K562 (cell line): Measurements from ENCODE around the gene CBX4. TPM values are rescaled to one million over a fixed set of nuclear protein-coding genes. Genes with fewer than 3 reads are reported as not detected.

Experiments
- E2F6 ChIP-seq, 2 experiments: IDR thresholded peaks; 2 replicates each; pipeline ENCODE4 v1.6.1; 2011; ENCODE audit warnings: borderline replicate concordance in 1 of 2, control low read depth in 1 of 2, low read depth in 1 of 2, low read length in 1 of 2, mild to moderate bottlenecking in 1 of 2, mixed read lengths in 1 of 2, moderate library complexity in 1 of 2; ENCODE audit not compliant: insufficient read depth in 1 of 2, insufficient read length in 1 of 2, poor library complexity in 1 of 2, severe bottlenecking in 1 of 2; ENCODE audit errors: extremely low read depth in 1 of 2
- ELF2 ChIP-seq: fragments of 250-450 bp; sonication (Bioruptor Pico); IDR thresholded peaks from 2 replicates; pipeline ENCODE4 v1.5.0; 2021; ENCODE audit warnings: mild to moderate bottlenecking
- FIP1L1 ChIP-seq: fragments of 200-400 bp; formaldehyde crosslinking; IDR thresholded peaks from 2 replicates; pipeline ENCODE4 v1.6.1; 2018; ENCODE audit warnings: mild to moderate bottlenecking, low read depth, low read length; ENCODE audit not compliant: poor library complexity, severe bottlenecking
- FOXA1 ChIP-seq: fragments of 450-650 bp; IDR thresholded peaks from 2 replicates; pipeline ENCODE4 v1.6.1; 2016; ENCODE audit warnings: mild to moderate bottlenecking, borderline replicate concordance
- ID3 ChIP-seq, 2 experiments: fragments of 250-450 bp in 1 of 2; fragments of 450-650 bp in 1 of 2; sonication (Bioruptor Pico) in 1 of 2; IDR thresholded peaks; 2 replicates each; pipeline versions ENCODE4 v1.6.1 to v1.8.0; 2016 to 2021; ENCODE audit warnings: mild to moderate bottlenecking in 2 of 2, moderate library complexity in 2 of 2, missing compliant biosample characterization in 1 of 2, missing genetic modification characterization in 1 of 2
- IFI16 ChIP-seq: fragments of 250-450 bp; sonication (Bioruptor Pico); IDR thresholded peaks from 2 replicates; pipeline ENCODE4 v2.1.2; 2022; ENCODE audit warnings: mild to moderate bottlenecking, inconsistent platforms
- IRF9 ChIP-seq: fragments of 450-650 bp; IDR thresholded peaks from 2 replicates; pipeline ENCODE4 v1.6.1; 2016; ENCODE audit warnings: missing biosample characterization, missing genetic modification characterization
- MTA3 ChIP-seq: fragments of 450-650 bp; formaldehyde crosslinking; IDR thresholded peaks from 2 replicates; pipeline ENCODE4 v1.6.1; 2017; ENCODE audit warnings: mild to moderate bottlenecking, borderline replicate concordance
- MTF1 ChIP-seq: fragments of 250-450 bp; sonication (Bioruptor Pico); IDR thresholded peaks from 2 replicates; pipeline ENCODE4 v1.9.0; 2021; ENCODE audit warnings: moderate library complexity, mild to moderate bottlenecking, inconsistent platforms, borderline replicate concordance
- NEUROD1 ChIP-seq: fragments of 150-350 bp; IDR thresholded peaks from 2 replicates; pipeline ENCODE4 v1.6.1; 2014; ENCODE audit warnings: borderline replicate concordance, low read length, low read depth; ENCODE audit not compliant: partially characterized antibody
- NFE2L1 ChIP-seq: fragments of 450-650 bp; IDR thresholded peaks from 2 replicates; pipeline ENCODE4 v1.6.1; 2016; ENCODE audit warnings: missing genetic modification characterization, low read depth, mild to moderate bottlenecking, missing compliant biosample characterization, moderate library complexity, borderline replicate concordance
- NR2C2 ChIP-seq, 2 experiments: fragments of 200-800 bp in 1 of 2; sonication (Bioruptor generic) in 1 of 2; sonication (generic) in 1 of 2; formaldehyde crosslinking in 1 of 2; IDR thresholded peaks; 2 replicates each; pipeline versions ENCODE4 v1.6.1 to v1.8.0; 2016 to 2022; ENCODE audit warnings: mild to moderate bottlenecking in 1 of 2, missing compliant biosample characterization in 1 of 2, missing genetic modification characterization in 1 of 2, missing genetic modification reagents in 1 of 2
- POLR2AphosphoS2 ChIP-seq: IDR thresholded peaks from 2 replicates; pipeline ENCODE4 v1.6.1; 2012; ENCODE audit warnings: low read length, improper control_type of control experiment
- RB1 ChIP-seq: fragments of 450-650 bp; IDR thresholded peaks from 2 replicates; pipeline ENCODE4 v1.6.1; 2017; ENCODE audit warnings: low read depth, mild to moderate bottlenecking
- RBM34 ChIP-seq: fragments of 200-400 bp; formaldehyde crosslinking; IDR thresholded peaks from 2 replicates; pipeline ENCODE4 v1.6.1; 2018; ENCODE audit warnings: low read length, borderline replicate concordance; ENCODE audit not compliant: insufficient read depth
- SRF ChIP-seq, 2 experiments: fragments of 250-450, 450-650 bp in 1 of 2; sonication (Bioruptor Pico) in 1 of 2; sonication (generic) in 1 of 2; formaldehyde crosslinking; IDR thresholded peaks; 2 replicates each; pipeline versions ENCODE4 v1.5.0 to v1.5.1; 2020 to 2022; ENCODE audit warnings: mild to moderate bottlenecking in 1 of 2, missing genetic modification reagents in 1 of 2
- STAG1 ChIP-seq: sonication (generic); formaldehyde crosslinking; IDR thresholded peaks from 2 replicates; pipeline ENCODE4 v1.5.0; 2020; ENCODE audit warnings: missing genetic modification reagents, borderline replicate concordance
- TFE3 ChIP-seq: fragments of 450-650 bp; formaldehyde crosslinking; IDR thresholded peaks from 2 replicates; pipeline ENCODE4 v1.4.0; 2020; ENCODE audit warnings: mild to moderate bottlenecking, mixed read lengths
- ZNF696 ChIP-seq: fragments of 250-450 bp; sonication (Bioruptor Pico); conservative IDR thresholded peaks from 2 replicates; pipeline ENCODE4 v1.4.0; 2020; ENCODE audit warnings: mild to moderate bottlenecking, moderate library complexity
- polyA plus RNA-seq, 8 experiments: library from polyadenylated mRNA; depleted of rRNA in 4 of 8; stranded (reverse) in 5 of 8; unstranded in 3 of 8; fragments of >200 nt; fragmentation: Nextera tagmentation in 2 of 8; fragmentation: Illumina TruSeq in 1 of 8; extraction: Ambion mirVana in 2 of 8; extraction: Trizol in 1 of 8; gene quantifications; 2 replicates each; pipeline versions ENCODE4 v1.2.1 to v1.2.3, GENCODE V29; 2011 to 2014; ENCODE audit warnings: inconsistent platforms in 1 of 8, missing spikeins in 1 of 8
- total RNA-seq, 7 experiments: library from RNA; depleted of rRNA in 6 of 7; stranded (reverse); fragments of >200 nt in 6 of 7; fragmentation: Illumina TruSeq in 2 of 7; extraction: Trizol in 2 of 7; gene quantifications; 2 replicates each; pipeline versions ENCODE4 v1.2.1 to v1.2.3, GENCODE V29; 2011 to 2021; ENCODE audit warnings: low replicate concordance in 1 of 7

Gene CBX4
- total and polyA plus RNA-seq, 9 of the 15 experiments (the other 6 are each of a cell fraction or from before 2014, with no cell fraction given): 0.98 to 50.5 (median 10.0) TPM

GRCh38 chr17:79789943-79790804, 49.1 kb downstream of the CBX4 start (continued):
- TF ChIP-seq E2F6 (IDR thresholded peaks at IDR 0.05; ENCODE audit: borderline replicate concordance in 1 of 2, extremely low read depth in 1 of 2, insufficient read depth in 1 of 2, insufficient read length in 1 of 2, low read depth in 1 of 2, low read length in 1 of 2, poor library complexity in 1 of 2, severe bottlenecking in 1 of 2) (peak; percentile 44 to 79), STAG1 (peak; percentile 61; the same call in 1 of the 2 replicates), MTA3 (0 out of 2 replicates have a peak, but pooled peaks have one; percentile 42), TFE3 (CRISPR knock-in tag) (no peak), RB1 (peak; percentile 71; the same call in 1 of the 2 replicates), FIP1L1 (peak; percentile 72), NR2C2 (CRISPR knock-in tag; IDR thresholded peaks at IDR 0.05) (no peak), NR2C2 (tag; IDR thresholded peaks at IDR 0.05) (no peak), MTF1 (no peak), RBM34 (0 out of 2 replicates have a peak, but pooled peaks have one; percentile 39), IFI16 (CRISPR knock-in tag) (no peak), ELF2 (CRISPR knock-in tag) (no peak), FOXA1 (no peak), POLR2AphosphoS2 (no peak), NEUROD1 (no peak), ID3 (CRISPR knock-in tag; IDR thresholded peaks at IDR 0.05) (no peak), ID3 (tag; IDR thresholded peaks at IDR 0.05) (no peak), NFE2L1 (tag) (no peak), IRF9 (tag) (no peak), ZNF696 (CRISPR knock-in tag) (no peak), SRF (CRISPR knock-in tag; IDR thresholded peaks at IDR 0.05) (no peak)
